GM12801 (cell line): ENCODE results near the gene POLR2C.
A peak's percentile ranks its signal among the peaks of the same experiment; 100 is the strongest.

Experiments
- TF ChIP-seq, protein P1 (sequence below): IDR thresholded peaks from one replicate; pipeline ENCODE4 v1.5.1; 2011; ENCODE audit warnings: control low read depth; ENCODE audit not compliant: insufficient read length; ENCODE audit errors: extremely low read depth

POLR2C gene

DNA sequence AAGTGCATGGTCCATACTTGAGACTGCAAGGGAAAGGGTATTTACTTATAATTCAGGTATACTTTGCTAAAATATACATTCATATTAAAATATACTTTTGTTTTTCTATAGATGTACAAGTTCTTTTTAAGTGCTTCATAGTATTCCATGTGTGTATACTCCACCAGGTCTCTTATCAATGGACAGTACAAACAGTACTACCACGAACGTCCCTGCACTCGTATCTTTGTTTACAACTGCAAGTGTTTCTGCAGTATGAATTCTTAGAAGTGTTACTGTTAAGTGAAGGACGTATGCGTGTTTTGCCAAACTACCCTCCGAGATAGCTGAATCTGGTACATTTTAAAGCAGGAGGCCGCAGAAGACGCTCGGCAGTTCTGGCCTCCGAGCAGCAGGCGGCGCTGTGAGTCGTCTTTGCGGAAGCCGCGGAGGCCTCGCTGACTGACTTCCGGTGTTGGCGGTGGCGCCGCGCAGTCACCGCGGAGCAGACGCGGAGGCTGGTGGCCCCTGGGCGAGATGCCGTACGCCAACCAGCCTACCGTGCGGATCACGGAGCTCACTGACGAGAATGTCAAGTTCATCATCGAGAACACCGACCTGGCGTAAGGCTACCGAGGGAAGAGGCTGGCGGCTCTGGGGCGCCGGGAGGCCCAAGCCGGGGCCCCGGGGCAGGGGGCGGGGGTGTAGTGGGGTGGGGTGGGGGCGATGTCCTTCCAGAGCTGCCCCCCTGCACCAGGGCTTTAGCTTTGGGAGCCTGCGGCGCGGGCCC is at the start of gene POLR2C:
Gene POLR2C (plus strand): TSS at position 471 of the 769 bp plus-strand sequence. CDS start 46 bp downstream, at position 517.
- TF ChIP-seq, protein P1, sequence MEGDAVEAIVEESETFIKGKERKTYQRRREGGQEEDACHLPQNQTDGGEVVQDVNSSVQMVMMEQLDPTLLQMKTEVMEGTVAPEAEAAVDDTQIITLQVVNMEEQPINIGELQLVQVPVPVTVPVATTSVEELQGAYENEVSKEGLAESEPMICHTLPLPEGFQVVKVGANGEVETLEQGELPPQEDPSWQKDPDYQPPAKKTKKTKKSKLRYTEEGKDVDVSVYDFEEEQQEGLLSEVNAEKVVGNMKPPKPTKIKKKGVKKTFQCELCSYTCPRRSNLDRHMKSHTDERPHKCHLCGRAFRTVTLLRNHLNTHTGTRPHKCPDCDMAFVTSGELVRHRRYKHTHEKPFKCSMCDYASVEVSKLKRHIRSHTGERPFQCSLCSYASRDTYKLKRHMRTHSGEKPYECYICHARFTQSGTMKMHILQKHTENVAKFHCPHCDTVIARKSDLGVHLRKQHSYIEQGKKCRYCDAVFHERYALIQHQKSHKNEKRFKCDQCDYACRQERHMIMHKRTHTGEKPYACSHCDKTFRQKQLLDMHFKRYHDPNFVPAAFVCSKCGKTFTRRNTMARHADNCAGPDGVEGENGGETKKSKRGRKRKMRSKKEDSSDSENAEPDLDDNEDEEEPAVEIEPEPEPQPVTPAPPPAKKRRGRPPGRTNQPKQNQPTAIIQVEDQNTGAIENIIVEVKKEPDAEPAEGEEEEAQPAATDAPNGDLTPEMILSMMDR = peak; percentile 94

DNA sequence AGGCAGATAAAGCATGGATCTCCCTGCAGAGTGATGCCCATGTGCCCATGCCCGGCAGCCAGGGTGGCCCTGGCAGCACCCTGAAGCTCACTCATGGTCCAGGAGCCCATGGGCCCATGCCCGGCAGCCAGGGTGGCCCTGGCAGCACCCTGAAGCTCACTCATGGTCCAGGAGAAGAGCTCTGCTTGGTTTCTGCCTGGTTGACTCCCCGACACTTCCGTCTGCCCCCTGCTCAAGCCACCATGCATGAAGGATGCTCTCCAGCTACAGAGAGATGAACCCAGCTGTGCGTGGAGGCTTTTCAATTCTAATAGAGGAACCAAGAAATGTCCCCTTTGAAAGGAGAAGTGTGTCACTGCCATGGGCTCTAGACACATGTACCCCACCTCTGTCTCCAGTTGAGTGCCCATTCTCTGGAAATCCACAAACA is 49.2 kb upstream of the POLR2C start:
- TF ChIP-seq, protein P1 = no peak

DNA sequence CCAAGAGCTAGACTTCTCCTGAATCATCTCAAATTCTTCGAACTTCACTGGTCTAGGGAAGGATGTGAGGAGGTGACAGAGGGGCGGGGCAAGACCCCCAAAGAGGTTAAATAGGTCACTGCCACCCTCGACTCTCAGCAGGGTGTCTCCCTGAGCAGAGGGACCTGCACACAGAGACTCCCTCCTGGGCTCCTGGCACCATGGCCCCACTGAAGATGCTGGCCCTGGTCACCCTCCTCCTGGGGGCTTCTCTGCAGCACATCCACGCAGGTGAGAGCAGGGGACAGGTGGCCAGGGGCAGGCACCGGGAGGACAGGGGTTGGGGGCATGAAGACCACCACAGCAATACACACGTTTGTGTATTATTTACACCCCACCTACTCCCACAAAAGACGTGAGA is 48.7 kb upstream of the POLR2C start:
- TF ChIP-seq, protein P1 = no peak

DNA sequence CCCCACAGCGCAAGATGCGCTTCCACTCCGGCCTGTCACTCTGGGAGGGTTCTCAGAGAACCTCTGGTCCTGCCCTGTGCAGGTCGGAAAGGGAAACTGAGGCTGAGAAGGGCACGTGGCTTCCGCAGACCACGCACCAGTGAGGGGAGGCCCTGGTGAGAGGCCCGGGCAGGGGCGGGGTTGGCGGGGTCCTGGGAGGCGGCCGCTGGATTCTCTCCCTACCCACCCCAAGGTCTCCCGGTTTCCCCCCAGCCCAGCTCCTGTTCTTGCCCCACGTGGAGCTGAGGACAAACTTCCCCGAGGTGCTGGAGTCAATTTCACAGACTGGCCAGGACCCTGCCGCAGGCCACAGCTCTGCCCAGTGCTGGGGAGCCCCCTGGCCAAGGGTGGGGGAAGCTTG is 46.4 kb upstream of the POLR2C start:
- TF ChIP-seq, protein P1 = no peak

DNA sequence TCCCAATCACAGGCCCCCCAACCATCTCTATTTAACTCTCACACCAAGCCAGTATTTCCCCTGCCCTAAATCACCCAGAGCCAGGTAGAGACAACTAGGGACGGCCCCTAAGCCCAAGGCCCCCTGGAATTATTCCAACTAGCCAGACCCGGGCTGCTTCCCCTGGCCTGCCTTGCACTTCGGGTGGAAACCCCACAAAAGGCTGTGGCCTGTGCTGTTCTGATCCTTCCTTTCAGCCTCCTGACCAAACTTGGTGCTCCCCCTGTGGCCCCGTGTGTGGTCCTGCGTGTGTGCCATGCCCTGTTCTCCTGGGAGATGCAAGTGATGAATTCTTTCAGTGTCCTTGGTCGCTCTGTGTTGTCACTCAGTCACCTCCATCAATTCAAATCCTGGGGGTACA is 43.0 kb upstream of the POLR2C start:
- TF ChIP-seq, protein P1 = no peak

DNA sequence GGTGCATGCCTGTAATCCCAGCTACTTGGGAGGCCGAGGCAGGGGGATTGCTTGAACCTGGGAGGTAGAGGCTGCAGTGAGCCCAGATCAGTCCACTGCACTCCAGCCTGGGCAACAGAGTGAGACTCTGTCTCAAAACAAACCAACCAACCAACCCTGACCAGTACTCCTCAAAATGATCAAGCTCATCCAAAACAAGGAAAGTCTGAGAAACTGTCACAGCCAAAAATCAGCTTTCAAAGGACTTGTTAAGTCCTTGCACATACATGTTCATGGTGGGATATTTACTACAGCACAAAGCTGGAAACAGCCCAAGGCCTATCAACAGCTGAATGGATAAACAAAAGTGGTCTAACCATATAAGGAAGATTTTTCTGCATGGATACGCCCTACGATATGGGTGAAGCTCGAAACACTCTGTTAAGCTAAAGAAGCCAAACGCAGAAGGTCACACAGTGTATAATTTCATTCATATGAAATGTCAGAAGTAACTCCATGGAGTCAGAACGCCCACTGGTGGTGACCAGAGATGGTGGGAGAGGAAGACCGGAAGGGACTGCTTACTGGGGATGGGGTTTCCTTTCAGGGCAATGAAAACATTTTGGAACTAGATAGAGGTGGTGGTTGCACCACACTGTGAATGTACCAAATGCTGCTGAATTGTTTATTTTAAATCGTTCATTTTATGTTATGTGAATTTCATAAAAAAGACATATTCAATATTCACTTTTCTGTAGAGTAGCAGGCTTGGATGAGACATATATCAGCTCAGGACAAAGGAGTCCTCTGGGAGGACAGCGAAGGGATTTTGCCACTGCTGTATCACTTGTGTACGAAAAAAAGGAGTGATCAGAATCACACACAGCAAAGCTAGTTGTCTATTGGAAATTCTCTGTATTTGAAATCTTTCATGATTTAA is 40.2 kb upstream of the POLR2C start:
- TF ChIP-seq, protein P1 = no peak

DNA sequence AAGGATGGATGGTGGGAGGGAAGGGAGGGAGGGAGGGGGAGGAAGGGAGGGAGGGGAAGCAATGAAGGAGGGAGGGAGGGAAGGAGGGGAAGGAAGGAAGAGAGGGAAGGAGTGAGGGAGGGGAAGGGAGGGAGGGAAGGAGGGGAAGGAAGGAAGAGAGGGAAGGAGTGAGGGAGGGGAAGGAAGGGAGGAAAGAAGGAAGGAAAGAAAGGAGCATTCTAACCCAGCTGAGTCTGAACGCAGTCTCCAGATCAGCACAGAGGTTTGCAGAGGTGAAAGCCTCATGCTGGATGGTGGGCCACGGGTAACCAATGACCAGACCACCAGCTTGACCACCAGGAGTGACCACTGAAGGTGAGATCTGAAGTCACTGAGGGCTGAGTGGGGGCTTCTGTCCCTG is 39.3 kb upstream of the POLR2C start:
- TF ChIP-seq, protein P1 = no peak
